GM19468 (cell line): ENCODE results near the gene CALB2.

Experiments used
- ATAC-seq: cut with Tn5 transposase; IDR thresholded peaks from one replicate; pipeline ENCODE4 v1.9.1; 2021; ENCODE audit warnings: mild to moderate bottlenecking, moderate library complexity, moderate number of reproducible peaks; ENCODE audit not compliant: unreplicated experiment; ENCODE audit errors: extremely low read depth

The CALB2 gene

GRCh38 chr16:71423016-71423415 is 64.5 kb downstream of the CALB2 start:
- ATAC-seq = no peak

DNA sequence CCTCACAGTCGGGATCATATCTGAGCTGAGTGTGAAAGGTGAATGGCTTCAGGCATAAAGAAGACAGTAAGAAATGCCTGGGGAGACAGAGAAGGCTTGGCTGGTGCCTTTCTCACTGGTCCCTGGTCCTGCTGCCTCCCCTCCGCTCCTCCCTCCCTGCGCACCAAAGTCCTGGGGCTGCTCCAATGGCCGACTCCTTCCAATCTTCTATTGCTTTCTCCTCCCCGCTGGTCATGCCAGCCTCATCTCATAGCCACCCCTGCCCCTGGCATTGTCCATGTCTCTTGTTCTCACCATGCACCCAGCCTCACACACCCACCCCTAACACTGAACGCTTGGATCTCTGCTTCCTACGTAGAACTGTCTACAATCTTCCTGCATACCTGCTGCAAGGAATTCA is 65.3 kb downstream of the CALB2 start:
- ATAC-seq = no peak

- ATAC-seq = no peak
Observed at GRCh38 chr16:71424626-71425025, 66.1 kb downstream of the CALB2 start.

GRCh38 chr16:71425746-71426068 is 67.2 kb downstream of the CALB2 start:
- ATAC-seq = no peak

GRCh38 chr16:71426069-71426879 is 67.8 kb downstream of the CALB2 start:
- peak; percentile 37 for ATAC-seq

GRCh38 chr16:71426880-71427615 is 68.5 kb downstream of the CALB2 start:
- ATAC-seq = no peak

DNA sequence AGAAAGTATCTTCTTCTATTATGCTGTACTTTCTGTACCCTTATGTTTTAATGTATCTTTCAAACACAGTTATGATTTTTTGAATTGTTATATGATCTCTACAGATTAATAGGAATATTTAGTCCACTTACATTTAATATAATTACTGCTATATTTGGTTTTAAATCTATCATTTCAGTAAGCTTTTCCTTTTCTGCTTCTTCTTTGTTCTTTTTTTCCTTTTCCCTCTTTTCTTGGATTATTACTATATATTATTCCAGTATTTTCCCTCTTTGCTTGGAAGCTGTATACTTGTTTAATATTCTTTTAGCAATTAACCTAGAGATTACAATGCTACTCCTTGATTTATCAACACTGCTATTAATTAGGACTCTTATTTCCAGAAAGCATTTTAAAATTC is 69.9 kb downstream of the CALB2 start:
- no peak for ATAC-seq

DNA sequence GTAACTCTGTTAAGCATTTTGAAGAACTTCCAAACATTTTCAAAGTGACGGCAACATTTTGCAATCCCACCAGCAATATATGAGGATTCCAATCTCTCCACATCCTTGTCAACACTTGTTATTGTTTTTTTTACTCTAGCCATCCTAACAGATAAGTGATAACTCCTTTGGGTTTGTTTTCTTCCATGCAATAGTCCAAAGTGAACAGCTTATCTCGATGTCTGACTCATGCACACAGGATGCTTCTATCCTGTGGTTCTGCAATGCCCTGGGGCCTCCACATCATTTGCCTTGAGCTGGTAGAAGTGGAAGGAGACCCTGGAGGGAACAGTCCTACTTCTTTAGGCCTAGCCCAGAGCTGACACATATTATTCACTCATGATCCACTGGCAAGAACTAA is 70.4 kb downstream of the CALB2 start:
- ATAC-seq = no peak

- ATAC-seq = no peak
Observed at GRCh38 chr16:71429581-71429980, 71.1 kb downstream of the CALB2 start.

DNA sequence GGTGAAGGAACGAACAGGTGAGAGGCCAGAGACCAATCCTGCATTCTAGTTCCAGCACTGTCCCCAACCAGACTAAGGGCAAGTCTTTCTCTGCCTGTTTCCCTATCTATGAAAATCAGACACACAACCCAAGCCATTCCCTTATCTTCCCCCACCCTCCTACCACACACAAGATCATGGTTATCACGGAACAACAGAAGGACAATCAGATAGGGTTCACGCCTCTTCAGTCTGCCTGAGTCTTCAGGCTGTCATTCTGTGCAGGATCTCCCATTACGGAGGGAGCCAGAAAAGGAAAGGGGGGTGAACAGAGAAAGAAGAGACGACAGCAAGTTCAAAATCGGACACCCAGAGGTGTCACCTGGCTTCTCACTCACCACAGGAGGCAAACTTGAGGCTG is 72.2 kb downstream of the CALB2 start:
- no peak for ATAC-seq

DNA sequence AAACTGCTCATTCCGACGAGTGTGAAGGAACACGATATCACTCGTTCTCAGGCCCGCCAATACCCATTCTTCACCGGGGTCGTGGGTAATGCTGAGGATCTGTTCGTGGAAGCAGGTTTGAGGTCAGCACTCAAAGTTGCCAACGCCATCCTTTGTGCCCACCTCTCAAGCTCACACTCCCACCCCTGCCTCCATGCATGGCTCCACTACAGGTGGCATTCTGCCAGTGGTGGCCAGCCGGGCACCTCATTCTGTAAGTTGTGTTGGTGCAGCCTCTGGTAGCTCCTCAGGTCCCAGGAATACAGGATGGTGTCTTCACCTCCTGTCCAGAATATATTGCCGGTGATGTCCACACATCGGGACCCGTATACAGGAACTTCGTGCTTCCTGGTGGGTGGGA is 72.7 kb downstream of the CALB2 start:
- ATAC-seq = no peak

- ATAC-seq = no peak
Observed at GRCh38 chr16:71431991-71432390, 73.5 kb downstream of the CALB2 start.

DNA sequence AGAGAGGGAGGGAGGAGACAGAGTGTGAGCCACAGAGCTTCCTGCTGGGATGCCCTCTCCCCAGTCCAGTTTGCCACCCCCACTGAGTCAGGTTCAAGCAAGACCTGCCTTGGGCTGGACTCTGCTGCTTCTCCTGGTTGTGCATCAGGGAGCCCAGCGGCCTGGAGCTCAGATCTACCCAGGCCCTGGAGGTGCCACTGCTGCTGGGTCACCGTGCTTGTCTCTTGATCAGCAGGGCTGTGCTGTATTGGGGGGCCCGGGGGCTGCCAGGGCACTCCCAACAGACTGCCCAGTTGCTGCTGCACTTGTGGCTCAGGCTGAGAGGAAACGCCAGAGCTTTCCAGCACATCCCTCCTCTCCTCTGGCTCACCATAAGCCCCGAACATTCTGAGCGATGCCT is 74.4 kb downstream of the CALB2 start:
- no peak for ATAC-seq

DNA sequence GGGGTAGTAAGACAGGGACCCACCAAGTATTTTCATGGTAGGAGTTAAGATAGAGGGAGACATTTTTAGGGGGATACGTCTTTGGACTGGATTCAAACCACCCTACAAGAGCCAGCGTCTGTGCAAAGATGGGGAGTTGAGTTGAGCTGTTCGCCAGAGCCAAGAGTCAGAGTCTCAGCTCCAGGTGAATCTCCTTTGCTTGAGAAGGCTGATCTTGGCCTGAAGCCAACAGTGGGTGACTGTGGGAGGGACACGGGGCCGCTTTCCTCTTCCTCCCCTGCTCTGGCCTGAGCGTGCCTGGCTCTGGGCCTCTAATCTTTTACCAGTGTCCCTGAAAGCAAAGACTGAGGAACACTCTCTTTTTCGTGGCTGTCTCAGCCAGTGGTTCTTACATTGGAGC is 78.0 kb downstream of the CALB2 start:
- ATAC-seq = no peak

GRCh38 chr16:71439523-71439922 is 81.0 kb downstream of the CALB2 start:
- no peak for ATAC-seq
